WTC11 (cell line): ENCODE data around the gene SRPK1. TPM values are rescaled to one million over a fixed set of nuclear protein-coding genes. Genes with fewer than 3 reads are reported as not detected.

Experiments used
- ATAC-seq: fragments of 200-7000 bp; cut with Tn5 transposase; 2 replicates; pipeline ENCODE4 v1.10.0; 2021; ENCODE audit warnings: mild to moderate bottlenecking, moderate library complexity
- CTCF ChIA-PET: fragments of 300-600 bp; sonication (Branson Sonifier 250); formaldehyde crosslinking; loops from one replicate; lab custom pipeline; 2021; ENCODE audit warnings: antibody characterized with exemption; lab: Charles Lee
- POLR2A ChIA-PET: fragments of 350-600 bp; sonication (Branson Sonifier 250); formaldehyde crosslinking; loops from one replicate; lab custom pipeline; 2021; ENCODE audit warnings: antibody characterized with exemption; lab: Charles Lee
- DNase-seq: peaks from one replicate; pipeline ENCODE4 v3.0.0; 2021; ENCODE audit warnings: low spot score
- H3K27ac Mint-ChIP-seq: 2 replicates; pipeline ENCODE4 v1.8.0; 2021; ENCODE audit warnings: mixed read lengths
- H3K27me3 Mint-ChIP-seq: 2 replicates; pipeline ENCODE4 v1.8.0; 2021; ENCODE audit warnings: low read depth, mild to moderate bottlenecking, moderate library complexity, mixed read lengths
- H3K36me3 Mint-ChIP-seq: 2 replicates; pipeline ENCODE4 v1.8.0; 2021; ENCODE audit warnings: mixed read lengths
- H3K4me1 Mint-ChIP-seq: 2 replicates; pipeline ENCODE4 v1.8.0; 2022; ENCODE audit warnings: mixed read lengths
- H3K4me3 Mint-ChIP-seq: 2 replicates; pipeline ENCODE4 v1.8.0; 2021; ENCODE audit warnings: mild to moderate bottlenecking, moderate library complexity, mixed read lengths
- H3K9me3 Mint-ChIP-seq: 2 replicates; pipeline ENCODE4 v1.8.0; 2021; ENCODE audit warnings: mixed read lengths
- ATF2 ChIP-seq: sonication (generic); formaldehyde crosslinking; IDR thresholded peaks from 2 replicates; pipeline ENCODE4 v1.8.1; 2022; ENCODE audit warnings: low read depth, missing genetic modification reagents, borderline replicate concordance
- ATF3 ChIP-seq: sonication (generic); formaldehyde crosslinking; conservative IDR thresholded peaks from 2 replicates; pipeline ENCODE4 v1.8.1; 2022; ENCODE audit warnings: mild to moderate bottlenecking, missing genetic modification reagents
- CREB1 ChIP-seq: sonication (generic); formaldehyde crosslinking; IDR thresholded peaks from 2 replicates; pipeline ENCODE4 v1.8.0; 2023; ENCODE audit warnings: mild to moderate bottlenecking, missing genetic modification reagents
- CREM ChIP-seq: sonication (generic); formaldehyde crosslinking; IDR thresholded peaks from 2 replicates; pipeline ENCODE4 v1.8.1; 2022; ENCODE audit warnings: mild to moderate bottlenecking, missing genetic modification reagents, moderate library complexity
- ELF4 ChIP-seq: sonication (generic); formaldehyde crosslinking; IDR thresholded peaks from 2 replicates; pipeline ENCODE4 v1.8.1; 2022; ENCODE audit warnings: low read depth, mild to moderate bottlenecking, moderate library complexity, missing genetic modification reagents
- EMX1 ChIP-seq: fragments of 250-450 bp; sonication (Bioruptor Pico); IDR thresholded peaks from 2 replicates; pipeline ENCODE4 v1.8.0; 2021; ENCODE audit warnings: mild to moderate bottlenecking
- ESRRA ChIP-seq: sonication (generic); formaldehyde crosslinking; IDR thresholded peaks from 2 replicates; pipeline ENCODE4 v1.8.1; 2022; ENCODE audit warnings: mild to moderate bottlenecking, missing genetic modification reagents, borderline replicate concordance
- ETV6 ChIP-seq: sonication (generic); formaldehyde crosslinking; IDR thresholded peaks from 2 replicates; pipeline ENCODE4 v1.8.1; 2022; ENCODE audit warnings: mild to moderate bottlenecking, missing genetic modification reagents
- IRF1 ChIP-seq: sonication (generic); formaldehyde crosslinking; IDR thresholded peaks from 2 replicates; pipeline ENCODE4 v1.8.0; 2023; ENCODE audit warnings: missing genetic modification reagents
- IRF2 ChIP-seq: sonication (generic); formaldehyde crosslinking; IDR thresholded peaks from 2 replicates; pipeline ENCODE4 v1.8.0; 2022; ENCODE audit warnings: low read depth, missing genetic modification reagents, borderline replicate concordance
- MAX ChIP-seq: sonication (generic); formaldehyde crosslinking; IDR thresholded peaks from 2 replicates; pipeline ENCODE4 v1.8.0; 2022; ENCODE audit warnings: mild to moderate bottlenecking, missing genetic modification reagents
- MYBL2 ChIP-seq: sonication (generic); formaldehyde crosslinking; IDR thresholded peaks from 2 replicates; pipeline ENCODE4 v1.8.1; 2023; ENCODE audit warnings: mild to moderate bottlenecking, moderate library complexity, missing genetic modification reagents
- NR1H2 ChIP-seq: sonication (generic); formaldehyde crosslinking; IDR thresholded peaks from 2 replicates; pipeline ENCODE4 v1.9.0; 2021; ENCODE audit warnings: mild to moderate bottlenecking, moderate library complexity, missing genetic modification reagents
- NR2C2 ChIP-seq: sonication (generic); formaldehyde crosslinking; IDR thresholded peaks from 2 replicates; pipeline ENCODE4 v1.8.0; 2022; ENCODE audit warnings: mild to moderate bottlenecking, missing genetic modification reagents
- RORB ChIP-seq: fragments of 250-450 bp; sonication (Bioruptor Pico); IDR thresholded peaks from 2 replicates; pipeline ENCODE4 v1.9.0; 2021; ENCODE audit warnings: mild to moderate bottlenecking
- TCF7 ChIP-seq: sonication (generic); formaldehyde crosslinking; IDR thresholded peaks from 2 replicates; pipeline ENCODE4 v1.8.0; 2022; ENCODE audit warnings: mild to moderate bottlenecking, low read depth, missing genetic modification reagents, moderate library complexity
- ZNF121 ChIP-seq: sonication (generic); formaldehyde crosslinking; IDR thresholded peaks from 2 replicates; pipeline ENCODE4 v1.8.0; 2023; ENCODE audit warnings: missing genetic modification reagents
- ZNF219 ChIP-seq: sonication (generic); formaldehyde crosslinking; IDR thresholded peaks from 2 replicates; pipeline ENCODE4 v1.8.0; 2023; ENCODE audit warnings: missing genetic modification reagents, mild to moderate bottlenecking, borderline replicate concordance
- ZNF423 ChIP-seq: fragments of 250-450 bp; sonication (Bioruptor Pico); IDR thresholded peaks from 2 replicates; pipeline ENCODE4 v2.1.2; 2022; ENCODE audit warnings: mild to moderate bottlenecking, moderate library complexity
- ZNF425 ChIP-seq: fragments of 250-450 bp; sonication (Bioruptor Pico); conservative IDR thresholded peaks from 2 replicates; pipeline ENCODE4 v1.9.0; 2021; ENCODE audit warnings: mild to moderate bottlenecking
- total RNA-seq: library from RNA; stranded (reverse); gene quantifications from 3 replicates; pipeline ENCODE4 v1.2.3, GENCODE V29; 2021
- TF ChIP-seq, protein P1 (sequence below): sonication (generic); formaldehyde crosslinking; IDR thresholded peaks from 2 replicates; pipeline ENCODE4 v1.8.0; 2023; ENCODE audit warnings: mild to moderate bottlenecking, missing genetic modification reagents

Gene SRPK1
- total RNA-seq, 1 experiment from 2014 or later, result 100.0 TPM

DNA sequence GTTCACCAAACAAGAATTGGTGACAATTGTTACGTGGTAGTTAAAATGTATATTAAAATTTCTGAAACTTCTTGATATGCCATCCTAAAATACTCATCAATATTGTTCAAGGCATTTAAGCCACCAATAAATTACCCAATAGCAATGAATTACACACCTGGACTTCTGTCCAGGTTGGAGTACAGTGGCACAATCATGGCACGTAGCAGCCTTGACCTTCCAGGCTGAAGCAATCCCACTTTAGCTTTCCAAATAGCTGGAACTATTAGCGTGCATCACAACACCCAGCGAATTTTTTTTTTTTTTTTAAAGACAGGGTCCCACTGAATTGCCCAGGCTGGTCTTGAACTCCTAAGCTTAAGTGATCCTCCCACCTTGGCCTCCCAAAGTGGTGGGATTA, 17.2 kb downstream of the SRPK1 start:
- Mint-ChIP-seq H3K9me3 (peaks cover 9% of the 10 kb centered on the region), H3K4me3 (no peak overlapping the region), H3K27ac (no peak overlapping the region), H3K27me3 (no peaks in the 10 kb centered on the region; the same call in 1 of the 2 replicates), H3K36me3 (peaks cover 28% of the 10 kb centered on the region), H3K4me1 (no peaks in the 10 kb centered on the region)
- DNase-seq (no peak), ATAC-seq (no peak)
- ChIA-PET POLR2A (no interaction called here), CTCF (no interaction called here)
- TF ChIP-seq, protein P1, sequence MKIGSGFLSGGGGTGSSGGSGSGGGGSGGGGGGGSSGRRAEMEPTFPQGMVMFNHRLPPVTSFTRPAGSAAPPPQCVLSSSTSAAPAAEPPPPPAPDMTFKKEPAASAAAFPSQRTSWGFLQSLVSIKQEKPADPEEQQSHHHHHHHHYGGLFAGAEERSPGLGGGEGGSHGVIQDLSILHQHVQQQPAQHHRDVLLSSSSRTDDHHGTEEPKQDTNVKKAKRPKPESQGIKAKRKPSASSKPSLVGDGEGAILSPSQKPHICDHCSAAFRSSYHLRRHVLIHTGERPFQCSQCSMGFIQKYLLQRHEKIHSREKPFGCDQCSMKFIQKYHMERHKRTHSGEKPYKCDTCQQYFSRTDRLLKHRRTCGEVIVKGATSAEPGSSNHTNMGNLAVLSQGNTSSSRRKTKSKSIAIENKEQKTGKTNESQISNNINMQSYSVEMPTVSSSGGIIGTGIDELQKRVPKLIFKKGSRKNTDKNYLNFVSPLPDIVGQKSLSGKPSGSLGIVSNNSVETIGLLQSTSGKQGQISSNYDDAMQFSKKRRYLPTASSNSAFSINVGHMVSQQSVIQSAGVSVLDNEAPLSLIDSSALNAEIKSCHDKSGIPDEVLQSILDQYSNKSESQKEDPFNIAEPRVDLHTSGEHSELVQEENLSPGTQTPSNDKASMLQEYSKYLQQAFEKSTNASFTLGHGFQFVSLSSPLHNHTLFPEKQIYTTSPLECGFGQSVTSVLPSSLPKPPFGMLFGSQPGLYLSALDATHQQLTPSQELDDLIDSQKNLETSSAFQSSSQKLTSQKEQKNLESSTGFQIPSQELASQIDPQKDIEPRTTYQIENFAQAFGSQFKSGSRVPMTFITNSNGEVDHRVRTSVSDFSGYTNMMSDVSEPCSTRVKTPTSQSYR, result no peak
- no peak for TF ChIP-seq EMX1 (CRISPR knock-in tag)
- TF ChIP-seq MAX, result no peak
- TF ChIP-seq CREM (CRISPR knock-in tag), result no peak
- TF ChIP-seq RORB (CRISPR knock-in tag), result no peak
- no peak for TF ChIP-seq ZNF423 (CRISPR knock-in tag)
- TF ChIP-seq ESRRA (CRISPR knock-in tag), result no peak
- no peak for TF ChIP-seq ZNF219 (CRISPR knock-in tag)
- TF ChIP-seq IRF1 (CRISPR knock-in tag), result no peak
- TF ChIP-seq ZNF425 (CRISPR knock-in tag), result no peak
- TF ChIP-seq ATF3 (CRISPR knock-in tag), result no peak
- TF ChIP-seq TCF7 (CRISPR knock-in tag), result no peak
- no peak for TF ChIP-seq ZNF121 (CRISPR knock-in tag)
- no peak for TF ChIP-seq ATF2 (CRISPR knock-in tag)
- TF ChIP-seq ETV6 (CRISPR knock-in tag), result no peak

DNA sequence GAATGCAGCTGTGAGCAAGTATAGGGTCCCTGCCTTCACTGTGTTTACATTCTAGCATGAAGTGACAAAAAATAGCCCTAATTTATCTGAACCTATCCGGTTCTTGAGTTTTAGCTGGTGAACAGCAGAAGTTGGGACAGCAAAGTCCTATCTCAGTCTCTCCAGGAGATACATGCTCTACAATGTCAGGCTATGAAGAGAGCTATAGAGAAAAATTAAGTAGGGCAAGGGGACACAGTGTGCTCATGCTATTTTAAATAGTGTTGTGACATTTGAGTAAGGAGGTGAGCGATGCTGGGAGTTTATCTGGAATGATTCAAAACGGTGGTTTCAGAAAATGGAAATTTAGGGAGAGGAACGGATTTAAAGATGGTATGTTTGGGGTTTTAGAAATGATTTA, 20.4 kb downstream of the SRPK1 start:
- ChIA-PET CTCF (no interaction called here), POLR2A (no interaction called here)
- H3K27me3 Mint-ChIP-seq, result no peaks in the 10 kb centered on the region
- DNase-seq (no peak), ATAC-seq (no peak)
- H3K4me3 Mint-ChIP-seq, result no peak overlapping the region
- H3K36me3 Mint-ChIP-seq, result peaks cover 25% of the 10 kb centered on the region
- H3K27ac Mint-ChIP-seq, result peak overlapping the region; percentile 1; the same call in 1 of the 2 replicates
- TF ChIP-seq IRF1 (CRISPR knock-in tag), result no peak
- no peak for TF ChIP-seq MYBL2 (CRISPR knock-in tag)
- no peak for TF ChIP-seq ELF4 (CRISPR knock-in tag)
- no peak for TF ChIP-seq CREB1 (CRISPR knock-in tag)
- TF ChIP-seq NR2C2 (CRISPR knock-in tag), result no peak
- TF ChIP-seq ZNF425 (CRISPR knock-in tag), result no peak
- TF ChIP-seq NR1H2, result no peak
- no peak for TF ChIP-seq IRF2
- peaks cover 12% of the 10 kb centered on the region for H3K4me1 Mint-ChIP-seq
- H3K9me3 Mint-ChIP-seq, result no peaks in the 10 kb centered on the region
